Measurements from ENCODE around the gene WDR93. TPM values are rescaled to one million over a fixed set of nuclear protein-coding genes. Genes with fewer than 3 reads are reported as not detected.

WDR93 gene
- total RNA-seq (under 1 TPM; 0.20 to 0.52 TPM), polyA plus RNA-seq (ENCODE audit: insufficient read length in 6 of 6) (1 to 10 TPM; 1.2 to 2.1 (median 1.6) TPM)
- long read RNA-seq, donor 1, result 0 reads
- long read RNA-seq, donor 2, result 0 reads
- long read RNA-seq, donor 3, result 0 reads
- long read RNA-seq, donor 4, result 0 reads
- long read RNA-seq, donor 5, result 0 reads
- long read RNA-seq, donor 6, result 0 reads
- long read RNA-seq, donor 7, result 0 reads
- long read RNA-seq, donor 8, result 0 reads
- long read RNA-seq, donor 9, result 0 reads
- long read RNA-seq, donor 10, partial matches to known transcripts, result 0 of 1 reads
- long read RNA-seq, donor 10, other reads (novel, unspliced or antisense), result 0 of 1 reads
- long read RNA-seq, donor 11, result 0 reads
- long read RNA-seq, donor 12, result 0 reads

GRCh38 chr15:89690276-89691218 lies at the start of gene WDR93, which contains the start of gene PEX11A:
Gene WDR93 (plus strand): TSS chr15:89690811. CDS start chr15:89701747, 10,936 bp downstream.
Gene PEX11A (minus strand): TSS chr15:89690754. CDS start chr15:89690632, 122 bp downstream.
- H3K4me3 ChIP-seq, result peak within 1 kb of the TSS; percentile 78 to 80
- TF ChIP-seq CTCF (IDR thresholded peaks at IDR 0.05), result no peak
- peaks cover 0 to 10% of the 10 kb centered on the region in 2 donors for H3K4me1 ChIP-seq
- peak; percentile 78 to 91 (median 88) for DNase-seq
- no peaks in the 10 kb centered on the region for H3K9me3 ChIP-seq
- H3K27ac ChIP-seq, result peak within 1 kb of the TSS in 1 of 2 donors; percentile 14
- intact Hi-C loops (cut with DNase I), result no loop called here
- H3K27me3 ChIP-seq, result no peaks in the 10 kb centered on the region
- H3K36me3 ChIP-seq, result no peaks in the 10 kb centered on the region
- ATAC-seq, result peak; percentile 99

- Histone ChIP-seq H3K27me3 (no peaks in the 10 kb centered on the region), H3K4me1 (no peaks in the 10 kb centered on the region), H3K27ac (no peak overlapping the region), H3K36me3 (peaks cover 0 to 4% of the 10 kb centered on the region in 2 donors), H3K4me3 (no peak overlapping the region), H3K9me3 (no peaks in the 10 kb centered on the region)
- no peak for TF ChIP-seq CTCF (IDR thresholded peaks at IDR 0.05)
- no peak for ATAC-seq
- intact Hi-C loops (cut with DNase I), result no loop called here
- no peak for DNase-seq
Observed at GRCh38 chr15:89641053-89641452, 49.6 kb upstream of the WDR93 start.

- intact Hi-C loops (cut with DNase I), result no loop called here
- TF ChIP-seq CTCF (IDR thresholded peaks at IDR 0.05), result no peak
- DNase-seq (no peak), ATAC-seq (no peak)
- H3K9me3 ChIP-seq, result no peaks in the 10 kb centered on the region
- no peaks in the 10 kb centered on the region for H3K27me3 ChIP-seq
- H3K36me3 ChIP-seq, result peaks cover 0 to 4% of the 10 kb centered on the region in 2 donors
- no peak overlapping the region for H3K27ac ChIP-seq
- no peak overlapping the region for H3K4me3 ChIP-seq
- no peaks in the 10 kb centered on the region for H3K4me1 ChIP-seq
Observed at GRCh38 chr15:89642106-89642505, 48.5 kb upstream of the WDR93 start.

GRCh38 chr15:89645680-89646079 lies 44.9 kb upstream of the WDR93 start:
- H3K4me3 ChIP-seq, result no peak overlapping the region
- intact Hi-C loops (cut with DNase I), result no loop called here
- peaks cover 0 to 4% of the 10 kb centered on the region in 2 donors for H3K36me3 ChIP-seq
- no peak overlapping the region for H3K27ac ChIP-seq
- H3K9me3 ChIP-seq, result no peaks in the 10 kb centered on the region
- H3K4me1 ChIP-seq, result no peaks in the 10 kb centered on the region
- TF ChIP-seq CTCF (IDR thresholded peaks at IDR 0.05), result no peak
- DNase-seq (peak in 1 of 4 donors; percentile 26), ATAC-seq (no peak)
- no peaks in the 10 kb centered on the region for H3K27me3 ChIP-seq
